ENCODE data around the gene DPYSL4.

DNA sequence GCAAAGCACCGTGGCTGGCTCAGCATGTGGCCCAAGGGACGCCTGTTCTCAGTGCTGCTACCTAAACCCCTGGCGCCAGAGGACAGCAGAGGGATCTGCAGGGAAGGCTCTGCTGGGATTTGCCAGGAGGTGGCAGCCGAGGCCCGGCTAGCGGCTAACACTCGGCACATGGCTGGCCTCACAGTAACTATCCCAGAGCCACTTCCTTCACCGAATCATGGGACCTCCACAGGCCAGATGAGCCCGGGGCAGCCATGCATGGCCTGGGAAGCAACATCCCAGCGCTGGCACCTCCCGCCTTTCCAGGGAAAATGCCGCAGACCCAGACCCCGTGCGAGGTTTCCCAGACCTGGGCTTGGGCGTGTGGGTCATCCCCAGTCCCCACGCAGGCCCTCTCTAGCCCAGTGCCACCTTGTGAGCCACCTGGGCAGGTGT lies 36.4 kb downstream of the DPYSL4 start:
- TF ChIP-seq YY1 (IDR thresholded peaks at IDR 0.05; ENCODE audit: insufficient read depth, insufficient read length) (no peak), ZNF274 (IDR thresholded peaks at IDR 0.05; ENCODE audit: low read depth, low read length) (no peak), SUZ12 (IDR thresholded peaks at IDR 0.05; ENCODE audit: extremely low read depth, insufficient read depth, insufficient read length) (no peak)
